ENCODE results near the gene LRRC51.

The LRRC51 gene

GRCh38 chr11:72112978-72113808, 32.5 kb downstream of the LRRC51 start:
- TF ChIP-seq, protein P1, sequence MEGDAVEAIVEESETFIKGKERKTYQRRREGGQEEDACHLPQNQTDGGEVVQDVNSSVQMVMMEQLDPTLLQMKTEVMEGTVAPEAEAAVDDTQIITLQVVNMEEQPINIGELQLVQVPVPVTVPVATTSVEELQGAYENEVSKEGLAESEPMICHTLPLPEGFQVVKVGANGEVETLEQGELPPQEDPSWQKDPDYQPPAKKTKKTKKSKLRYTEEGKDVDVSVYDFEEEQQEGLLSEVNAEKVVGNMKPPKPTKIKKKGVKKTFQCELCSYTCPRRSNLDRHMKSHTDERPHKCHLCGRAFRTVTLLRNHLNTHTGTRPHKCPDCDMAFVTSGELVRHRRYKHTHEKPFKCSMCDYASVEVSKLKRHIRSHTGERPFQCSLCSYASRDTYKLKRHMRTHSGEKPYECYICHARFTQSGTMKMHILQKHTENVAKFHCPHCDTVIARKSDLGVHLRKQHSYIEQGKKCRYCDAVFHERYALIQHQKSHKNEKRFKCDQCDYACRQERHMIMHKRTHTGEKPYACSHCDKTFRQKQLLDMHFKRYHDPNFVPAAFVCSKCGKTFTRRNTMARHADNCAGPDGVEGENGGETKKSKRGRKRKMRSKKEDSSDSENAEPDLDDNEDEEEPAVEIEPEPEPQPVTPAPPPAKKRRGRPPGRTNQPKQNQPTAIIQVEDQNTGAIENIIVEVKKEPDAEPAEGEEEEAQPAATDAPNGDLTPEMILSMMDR (IDR thresholded peaks at IDR 0.05; ENCODE audit: insufficient read depth, low read length, poor library complexity, severe bottlenecking), result no peak
- Histone ChIP-seq H3K27me3 (replicated peaks; ENCODE audit: control insufficient read depth, insufficient read depth, low read length) (no peaks in the 10 kb centered on the region), H3K36me3 (ENCODE audit: control insufficient read depth, insufficient read depth, low read length) (peaks cover 6% of the 10 kb centered on the region), H3K4me3 (replicated peaks; ENCODE audit: low read depth, low read length) (peak overlapping the region; percentile 83)
- DNase-seq (ENCODE audit: extremely low read depth, insufficient read length), result no peak

- H3K27me3 ChIP-seq (replicated peaks; ENCODE audit: control insufficient read depth, insufficient read depth, low read length), result no peaks in the 10 kb centered on the region
- DNase-seq (ENCODE audit: extremely low read depth, insufficient read length), result no peak
- H3K4me3 ChIP-seq (replicated peaks; ENCODE audit: low read depth, low read length), result no peak overlapping the region
- H3K36me3 ChIP-seq (ENCODE audit: control insufficient read depth, insufficient read depth, low read length), result peaks cover 5% of the 10 kb centered on the region
- TF ChIP-seq, protein P1 (IDR thresholded peaks at IDR 0.05; ENCODE audit: insufficient read depth, low read length, poor library complexity, severe bottlenecking), result no peak
Measured at GRCh38 chr11:72114570-72114969, 33.9 kb downstream of the LRRC51 start.

DNA sequence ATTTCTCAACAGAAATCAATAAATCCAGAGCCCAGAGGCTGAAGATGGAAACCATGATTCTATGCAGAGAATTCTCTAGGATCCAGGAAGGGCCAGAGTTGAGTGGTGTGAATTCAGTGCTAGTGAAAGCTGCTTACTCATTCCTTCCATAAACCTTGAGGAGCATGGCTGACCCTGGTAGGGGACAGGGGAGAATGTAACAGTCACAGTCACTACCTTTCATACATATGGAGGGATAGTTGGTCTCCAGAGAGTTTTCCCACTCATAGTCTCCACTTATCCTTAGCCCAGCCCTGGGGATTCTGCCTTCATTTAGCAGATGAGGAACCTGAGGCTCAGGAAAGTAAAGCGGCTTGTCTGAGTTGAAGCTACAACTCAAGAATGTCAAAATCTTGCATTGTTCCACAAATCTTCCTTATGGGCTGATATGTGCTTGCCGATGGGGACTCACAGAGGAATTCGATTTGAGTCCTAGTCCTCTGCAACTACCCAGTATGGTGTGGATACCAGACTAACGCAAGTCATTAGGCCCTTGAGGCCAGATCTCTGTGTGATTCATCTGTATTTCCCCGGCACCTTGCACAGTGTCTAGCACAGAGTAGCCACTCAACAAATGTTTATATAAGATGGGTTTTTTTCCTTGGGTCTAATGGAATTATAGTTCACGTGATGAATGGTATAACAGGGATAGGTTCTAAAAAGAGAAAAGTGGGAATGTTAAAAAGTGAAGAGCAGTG, 35.5 kb downstream of the LRRC51 start:
- no peaks in the 10 kb centered on the region for H3K27me3 ChIP-seq (replicated peaks; ENCODE audit: control insufficient read depth, insufficient read depth, low read length)
- H3K36me3 ChIP-seq (ENCODE audit: control insufficient read depth, insufficient read depth, low read length), result no peaks in the 10 kb centered on the region
- no peak for DNase-seq (ENCODE audit: extremely low read depth, insufficient read length)
- H3K4me3 ChIP-seq (replicated peaks; ENCODE audit: low read depth, low read length), result no peak overlapping the region
- TF ChIP-seq, protein P1 (IDR thresholded peaks at IDR 0.05; ENCODE audit: insufficient read depth, low read length, poor library complexity, severe bottlenecking), result no peak

GRCh38 chr11:72119198-72119597, 38.5 kb downstream of the LRRC51 start:
- H3K27me3 ChIP-seq (replicated peaks; ENCODE audit: control insufficient read depth, insufficient read depth, low read length), result no peaks in the 10 kb centered on the region
- TF ChIP-seq, protein P1 (IDR thresholded peaks at IDR 0.05; ENCODE audit: insufficient read depth, low read length, poor library complexity, severe bottlenecking), result no peak
- no peak for DNase-seq (ENCODE audit: extremely low read depth, insufficient read length)
- H3K4me3 ChIP-seq (replicated peaks; ENCODE audit: low read depth, low read length), result no peak overlapping the region
- H3K36me3 ChIP-seq (ENCODE audit: control insufficient read depth, insufficient read depth, low read length), result no peaks in the 10 kb centered on the region

DNA sequence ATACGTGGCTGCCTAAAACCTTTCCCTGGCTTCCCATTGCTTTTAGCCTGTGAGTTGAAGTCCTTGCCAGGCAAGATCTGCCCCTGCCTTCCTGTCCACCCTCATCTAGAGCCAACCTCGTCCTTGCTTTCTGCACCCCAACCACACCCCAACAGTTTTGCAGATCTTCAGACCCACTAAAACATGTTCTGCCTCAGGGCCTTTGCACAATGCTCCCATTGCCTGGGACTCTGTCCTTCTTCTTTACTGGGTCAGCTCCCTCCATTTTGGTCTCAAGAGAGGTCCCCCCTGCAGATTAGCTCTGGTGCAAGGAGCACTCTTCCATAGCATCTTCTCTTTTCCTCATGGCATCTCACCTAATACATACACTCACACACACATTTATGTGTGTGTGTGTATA, 40.3 kb downstream of the LRRC51 start:
- H3K36me3 ChIP-seq (ENCODE audit: control insufficient read depth, insufficient read depth, low read length), result no peaks in the 10 kb centered on the region
- H3K4me3 ChIP-seq (replicated peaks; ENCODE audit: low read depth, low read length), result no peak overlapping the region
- no peaks in the 10 kb centered on the region for H3K27me3 ChIP-seq (replicated peaks; ENCODE audit: control insufficient read depth, insufficient read depth, low read length)
- TF ChIP-seq, protein P1 (IDR thresholded peaks at IDR 0.05; ENCODE audit: insufficient read depth, low read length, poor library complexity, severe bottlenecking), result no peak
- no peak for DNase-seq (ENCODE audit: extremely low read depth, insufficient read length)

Data from GM06990 (cell line).